ENCODE measurements around the gene AREG. TPM values are rescaled to one million over a fixed set of nuclear protein-coding genes. Genes with fewer than 3 reads are reported as not detected.

AREG gene
- total RNA-seq, 1 experiment from 2014 or later = 146 TPM

GRCh38 chr4:74418063-74418670, 26.8 kb upstream of the AREG start:
- Mint-ChIP-seq H3K4me3 (ENCODE audit: unreplicated experiment) (no peak overlapping the region), H3K36me3 (ENCODE audit: insufficient read depth, unreplicated experiment) (no peaks in the 10 kb centered on the region), H3K9me3 (ENCODE audit: unreplicated experiment) (no peaks in the 10 kb centered on the region), H3K27ac (ENCODE audit: unreplicated experiment) (no peak overlapping the region), H3K4me1 (ENCODE audit: low read depth, unreplicated experiment) (no peaks in the 10 kb centered on the region), H3K27me3 (ENCODE audit: insufficient read depth, unreplicated experiment) (no peaks in the 10 kb centered on the region)
- H3K4me3 ChIP-seq (ENCODE audit: low read depth, low read length) = no peak overlapping the region
- H3K36me3 ChIP-seq (ENCODE audit: control insufficient read depth, insufficient read depth, low read length) = no peaks in the 10 kb centered on the region
- no peaks in the 10 kb centered on the region for H3K27me3 ChIP-seq (replicated peaks; ENCODE audit: control insufficient read depth, insufficient read depth, low read length)
- no peaks in the 10 kb centered on the region for H3K9me3 ChIP-seq
- BruUV-seq (replicated peaks) = no TSS peak
- CTCF ChIA-PET = no interaction called here
- intact Hi-C loops (cut with micrococcal nuclease; ENCODE audit: unreplicated experiment) = no loop called here
- no peak for DNase-seq
- POLR2A ChIA-PET = no interaction called here
- TF ChIP-seq CTCF (IDR thresholded peaks at IDR 0.05; ENCODE audit: insufficient read depth in 1 of 2, low read depth in 1 of 2, low read length in 1 of 2, severe bottlenecking in 1 of 2, unreplicated experiment in 1 of 2) = no peak
- no peaks in the 10 kb centered on the region for H3K4me1 ChIP-seq

GRCh38 chr4:74420863-74421262, 24.1 kb upstream of the AREG start:
- Mint-ChIP-seq H3K27me3 (ENCODE audit: insufficient read depth, unreplicated experiment) (no peaks in the 10 kb centered on the region), H3K4me1 (ENCODE audit: low read depth, unreplicated experiment) (no peaks in the 10 kb centered on the region), H3K9me3 (ENCODE audit: unreplicated experiment) (no peaks in the 10 kb centered on the region), H3K4me3 (ENCODE audit: unreplicated experiment) (no peak overlapping the region), H3K36me3 (ENCODE audit: insufficient read depth, unreplicated experiment) (no peaks in the 10 kb centered on the region), H3K27ac (ENCODE audit: unreplicated experiment) (no peak overlapping the region)
- DNase-seq = no peak
- BruUV-seq (replicated peaks) = no TSS peak
- Histone ChIP-seq H3K36me3 (ENCODE audit: control insufficient read depth, insufficient read depth, low read length) (no peaks in the 10 kb centered on the region), H3K4me1 (no peaks in the 10 kb centered on the region), H3K4me3 (ENCODE audit: low read depth, low read length) (no peak overlapping the region), H3K27me3 (replicated peaks; ENCODE audit: control insufficient read depth, insufficient read depth, low read length) (no peaks in the 10 kb centered on the region), H3K9me3 (no peaks in the 10 kb centered on the region)
- CTCF ChIA-PET = no interaction called here
- POLR2A ChIA-PET = no interaction called here
- TF ChIP-seq CTCF (IDR thresholded peaks at IDR 0.05; ENCODE audit: insufficient read depth in 1 of 2, low read depth in 1 of 2, low read length in 1 of 2, severe bottlenecking in 1 of 2, unreplicated experiment in 1 of 2) = no peak
- intact Hi-C loops (cut with micrococcal nuclease; ENCODE audit: unreplicated experiment) = no loop called here

GRCh38 chr4:74423104-74423503, 21.8 kb upstream of the AREG start:
- CTCF ChIA-PET = no interaction called here
- no peaks in the 10 kb centered on the region for H3K9me3 Mint-ChIP-seq (ENCODE audit: unreplicated experiment)
- H3K36me3 Mint-ChIP-seq (ENCODE audit: insufficient read depth, unreplicated experiment) = no peaks in the 10 kb centered on the region
- no peak overlapping the region for H3K4me3 Mint-ChIP-seq (ENCODE audit: unreplicated experiment)
- H3K27ac Mint-ChIP-seq (ENCODE audit: unreplicated experiment) = no peak overlapping the region
- intact Hi-C loops (cut with micrococcal nuclease; ENCODE audit: unreplicated experiment) = no loop called here
- no peak for DNase-seq
- BruUV-seq (replicated peaks) = no TSS peak
- H3K4me3 ChIP-seq (ENCODE audit: low read depth, low read length) = no peak overlapping the region
- no peaks in the 10 kb centered on the region for H3K27me3 Mint-ChIP-seq (ENCODE audit: insufficient read depth, unreplicated experiment)
- no peaks in the 10 kb centered on the region for H3K36me3 ChIP-seq (ENCODE audit: control insufficient read depth, insufficient read depth, low read length)
- H3K4me1 ChIP-seq = no peaks in the 10 kb centered on the region
- TF ChIP-seq CTCF (IDR thresholded peaks at IDR 0.05; ENCODE audit: insufficient read depth in 1 of 2, low read depth in 1 of 2, low read length in 1 of 2, severe bottlenecking in 1 of 2, unreplicated experiment in 1 of 2) = no peak
- no peaks in the 10 kb centered on the region for H3K4me1 Mint-ChIP-seq (ENCODE audit: low read depth, unreplicated experiment)
- POLR2A ChIA-PET = no interaction called here
- no peaks in the 10 kb centered on the region for H3K27me3 ChIP-seq (replicated peaks; ENCODE audit: control insufficient read depth, insufficient read depth, low read length)
- H3K9me3 ChIP-seq = no peaks in the 10 kb centered on the region

All from Caco-2 (cell line).